NCI-H526 (cell line): ENCODE results near the gene EPN1.
"Not testable (repeated sequence)": the region's sequence is repeated elsewhere in the genome, so short reads cannot be mapped to it uniquely, and the experiment has no call there.

Experiments used
- DNase-seq, 2 experiments: peaks; one replicate each; lab custom pipeline; 2025; lab: John Stamatoyannopoulos, UW

EPN1 gene

DNA sequence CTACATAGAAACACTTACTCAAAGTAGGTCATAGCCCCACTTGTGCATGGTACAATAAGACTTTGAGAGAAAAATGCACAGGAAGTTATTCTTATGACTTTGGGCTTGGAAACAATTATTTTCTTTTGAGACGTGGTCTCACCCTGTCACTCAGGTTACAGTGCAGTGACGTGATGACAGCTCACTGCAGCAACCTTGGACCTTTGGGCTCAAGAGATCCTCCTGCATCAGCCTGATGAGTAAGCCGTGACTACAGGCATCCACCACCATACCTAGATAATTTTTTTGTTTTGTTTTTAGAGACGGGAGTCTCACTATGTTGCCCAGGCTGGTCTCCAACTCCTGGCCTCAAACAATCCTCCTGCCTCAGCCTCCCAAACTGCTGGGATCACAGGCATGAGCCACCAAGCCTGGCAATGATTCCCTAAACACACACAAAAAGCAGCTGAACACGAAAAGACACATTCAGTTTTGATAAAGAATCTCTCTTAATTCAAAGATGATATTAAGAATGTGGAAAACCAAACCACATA lies 45.3 kb downstream of the EPN1 start:
- DNase-seq: no peak

DNA sequence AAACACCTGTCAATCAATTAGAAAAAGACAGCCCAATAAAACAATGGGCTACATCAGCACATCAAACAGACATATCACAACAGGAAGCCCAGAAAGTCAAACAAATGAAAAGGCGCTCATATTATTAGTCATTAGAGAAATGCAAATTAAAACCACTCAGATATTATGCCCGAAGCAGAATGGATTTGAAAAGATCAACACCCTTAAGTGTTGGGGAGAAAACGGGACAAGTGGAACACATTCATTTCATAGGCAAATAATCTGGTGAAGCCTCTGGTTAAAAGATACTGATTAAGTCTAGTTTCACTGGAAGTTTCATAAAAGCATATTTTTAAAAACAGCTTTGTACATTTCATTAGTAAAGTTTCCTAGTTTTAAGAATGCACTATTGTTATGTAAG lies 45.8 kb downstream of the EPN1 start:
- DNase-seq: no peak

- DNase-seq: no peak
These were observed 48.5 kb downstream of the EPN1 start for GRCh38 chr19:55723491-55723890.

DNA sequence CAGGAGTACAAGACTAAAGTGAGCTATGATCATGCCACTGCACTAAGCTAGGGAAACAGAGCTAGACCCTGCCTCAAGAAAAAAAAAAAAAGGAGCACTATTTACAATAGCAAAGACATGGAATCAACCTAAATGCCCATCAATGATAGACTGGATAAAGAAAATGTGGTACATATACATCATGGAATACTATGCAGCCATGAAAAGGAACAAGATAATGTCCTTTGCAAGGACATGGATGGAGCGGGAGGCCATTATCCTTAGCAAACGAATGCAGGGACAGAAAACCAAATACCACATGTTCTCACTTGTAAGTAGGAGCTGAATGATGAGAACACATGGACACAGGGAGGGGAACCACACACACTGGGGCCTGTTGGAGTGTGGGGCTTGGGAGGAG lies 55.4 kb downstream of the EPN1 start:
- DNase-seq: not testable (repeated sequence)

DNA sequence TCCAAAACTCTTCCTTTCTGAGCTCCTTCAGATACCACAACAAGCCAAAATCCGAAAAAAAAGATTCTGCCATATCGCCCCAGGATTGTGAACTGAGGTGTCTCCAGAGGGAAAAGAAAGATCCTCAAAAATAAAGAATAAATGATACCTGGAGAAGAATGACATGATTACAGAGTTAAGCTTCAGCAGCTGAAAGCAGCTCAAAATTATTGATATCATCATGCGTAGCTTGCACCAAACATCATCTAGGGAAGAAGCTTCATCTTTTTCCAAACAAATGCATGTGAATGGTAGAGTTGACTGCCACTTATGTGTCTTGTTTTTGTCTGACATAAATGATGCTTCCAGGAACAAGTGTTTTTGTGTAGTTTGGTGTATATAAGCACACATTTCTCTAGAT lies 63.3 kb downstream of the EPN1 start, which contains the start of gene NLRP9:
NLRP9 (minus strand) TSS at position 101 of the 400 bp plus-strand sequence; CDS start at position 73, 28 bp downstream.
- no peak for DNase-seq

- DNase-seq: no peak
These were observed 75.7 kb downstream of the EPN1 start for GRCh38 chr19:55750715-55751114.

DNA sequence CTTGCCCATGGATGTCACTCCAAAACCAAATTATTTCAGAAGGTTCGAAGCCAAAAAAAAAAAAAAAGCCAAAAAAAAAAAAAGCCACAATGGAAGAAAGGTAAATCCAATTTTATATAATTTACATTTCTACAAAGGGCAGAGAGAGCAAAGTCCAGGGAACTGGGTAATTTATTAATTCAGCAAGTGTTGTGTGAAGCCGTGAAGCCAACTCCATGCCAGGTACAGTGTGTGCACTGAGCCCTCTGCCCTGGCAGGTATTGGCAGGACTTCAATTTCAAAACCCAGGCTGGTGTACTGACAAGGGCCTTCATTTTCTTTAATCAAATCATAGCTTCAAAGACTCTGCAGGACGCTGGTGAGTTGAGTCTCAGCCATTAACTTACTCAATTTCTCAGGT lies 78.4 kb downstream of the EPN1 start:
- DNase-seq: no peak

DNA sequence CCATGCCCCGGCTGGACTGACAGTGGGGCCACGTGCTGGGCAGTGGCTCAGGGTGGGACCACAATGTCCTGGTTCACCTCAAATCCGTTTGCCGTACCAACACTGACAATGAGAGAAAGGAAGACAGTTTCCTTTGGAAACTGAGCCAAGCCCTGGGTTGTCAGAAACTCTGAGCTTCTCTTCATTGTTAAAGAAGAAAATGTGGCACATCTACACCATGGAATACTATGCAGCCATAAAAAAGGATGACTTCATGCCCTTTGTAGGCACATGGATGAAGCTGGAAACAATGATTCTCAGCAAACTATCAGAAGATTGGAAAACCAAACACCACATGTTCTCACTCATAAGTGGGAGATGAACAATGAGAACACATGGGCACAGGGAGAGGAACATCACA lies 81.8 kb downstream of the EPN1 start:
- not testable (repeated sequence) for DNase-seq

DNA sequence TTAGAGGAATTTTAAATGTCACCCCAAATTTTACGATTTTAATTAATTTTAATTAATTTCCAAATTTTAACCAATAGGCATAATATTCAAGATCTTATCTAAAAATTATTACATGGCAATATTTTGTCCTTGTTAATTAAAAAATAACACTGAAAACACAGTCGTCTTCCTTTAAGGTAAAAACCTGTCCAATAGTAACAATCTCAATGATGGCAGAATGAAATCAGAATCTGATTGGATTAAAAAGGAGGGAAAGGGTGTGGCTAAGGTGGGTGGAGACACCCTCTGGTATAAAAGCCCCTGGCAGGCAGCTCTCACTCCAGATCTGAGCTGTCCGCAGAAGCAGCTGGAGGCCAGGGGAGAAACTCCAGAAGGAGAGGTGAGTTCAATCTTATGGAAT lies 83.8 kb downstream of the EPN1 start, which contains the start of gene RFPL4A:
RFPL4A (plus strand) TSS at position 301 of the 400 bp plus-strand sequence. CDS start 2,704 bp downstream, outside the sequence.
- DNase-seq: not testable (repeated sequence)
